GM18873 (cell line): Measurements from ENCODE around the gene OR5V1.
"Not testable (repeated sequence)": the region's sequence is repeated elsewhere in the genome, so short reads cannot be mapped to it uniquely, and the experiment has no call there.

Experiments used
- ATAC-seq: cut with Tn5 transposase; IDR thresholded peaks from one replicate; pipeline ENCODE4 v1.9.1; 2021; ENCODE audit warnings: mild to moderate bottlenecking, moderate library complexity, moderate number of reproducible peaks; ENCODE audit not compliant: unreplicated experiment, low FRiP score

OR5V1 gene

DNA sequence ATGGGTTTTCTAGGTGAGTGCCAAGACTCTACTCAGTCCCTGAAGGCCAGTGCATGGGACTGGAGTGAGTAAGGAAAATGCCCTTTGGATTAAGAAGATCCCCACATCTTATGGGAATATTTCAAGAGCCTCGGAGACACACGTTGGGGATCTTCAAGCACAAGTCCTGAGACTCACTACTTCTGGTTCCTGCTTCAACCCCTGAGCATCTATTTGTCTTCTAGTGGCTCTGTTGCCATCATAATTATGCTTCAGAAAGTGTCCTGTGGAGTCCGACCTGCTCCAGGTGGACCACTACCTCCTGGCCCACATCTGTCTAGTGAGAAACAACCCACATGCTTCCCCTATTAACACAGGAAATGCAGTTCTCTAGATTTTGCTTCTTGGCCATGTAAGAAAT, at the start of gene OR5V1:
Gene OR5V1 (minus strand): TSS at position 101 of the 400 bp plus-strand sequence. CDS start 12,670 bp downstream, outside the sequence.
- ATAC-seq: no peak

DNA sequence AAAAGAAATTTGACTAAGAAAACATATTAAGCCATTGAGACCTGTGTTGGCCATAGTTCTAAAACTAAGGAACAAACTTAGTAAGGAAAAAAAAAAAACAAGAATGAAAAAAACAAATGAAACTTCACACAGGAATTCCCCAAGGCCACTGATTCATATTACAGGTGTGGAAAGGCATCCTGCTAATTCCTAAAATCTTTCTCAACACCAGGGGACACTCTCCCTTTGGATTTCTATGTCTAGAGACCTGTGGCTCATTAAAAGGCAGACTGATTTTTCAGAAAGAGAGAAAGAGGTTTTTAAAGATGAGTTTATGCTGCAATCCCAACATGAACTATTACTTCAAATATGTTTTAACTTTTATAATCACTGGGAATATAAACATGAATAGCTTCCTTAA, 45.9 kb upstream of the OR5V1 start, which contains the start of gene OR12D1:
Gene OR12D1 (plus strand): TSS at position 341 of the 400 bp plus-strand sequence.
- ATAC-seq: no peak

DNA sequence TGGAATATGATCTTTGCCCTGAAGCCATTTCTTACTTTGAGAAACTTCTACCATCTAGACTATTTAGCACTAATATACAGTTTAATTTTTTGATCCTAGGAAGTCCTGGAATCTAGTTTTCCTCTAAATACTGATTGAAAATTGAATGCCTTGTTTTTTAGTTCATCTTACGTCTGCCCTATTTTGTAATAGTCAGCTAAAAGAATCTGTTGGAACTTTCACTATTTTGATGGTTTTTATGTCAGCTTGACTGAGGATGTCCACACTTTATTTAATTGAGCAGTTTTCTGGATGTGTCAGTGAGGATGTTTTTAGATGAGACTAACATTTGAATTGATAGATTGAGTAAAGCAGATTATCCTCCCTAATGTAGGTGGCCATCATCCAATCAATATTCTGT, 35.1 kb upstream of the OR5V1 start:
- ATAC-seq: no peak

DNA sequence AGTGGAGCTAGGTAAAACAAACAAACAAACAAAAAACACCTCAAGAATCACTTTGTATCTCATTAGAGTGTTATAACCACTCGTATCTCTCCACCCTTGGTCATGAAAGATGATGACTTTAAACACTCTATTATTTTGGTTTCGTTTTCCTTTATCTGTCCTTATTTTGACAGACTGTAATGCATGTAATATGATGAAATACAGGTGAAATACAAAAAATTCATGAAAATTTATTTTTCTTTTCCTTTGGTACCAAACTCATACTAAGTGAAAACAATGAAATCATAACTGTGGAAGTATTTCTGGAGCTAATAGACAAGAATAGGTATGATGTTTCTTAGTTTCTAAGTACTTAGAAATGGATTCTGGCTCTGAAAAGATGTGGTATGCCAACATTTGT, 30.9 kb upstream of the OR5V1 start:
- no peak for ATAC-seq

DNA sequence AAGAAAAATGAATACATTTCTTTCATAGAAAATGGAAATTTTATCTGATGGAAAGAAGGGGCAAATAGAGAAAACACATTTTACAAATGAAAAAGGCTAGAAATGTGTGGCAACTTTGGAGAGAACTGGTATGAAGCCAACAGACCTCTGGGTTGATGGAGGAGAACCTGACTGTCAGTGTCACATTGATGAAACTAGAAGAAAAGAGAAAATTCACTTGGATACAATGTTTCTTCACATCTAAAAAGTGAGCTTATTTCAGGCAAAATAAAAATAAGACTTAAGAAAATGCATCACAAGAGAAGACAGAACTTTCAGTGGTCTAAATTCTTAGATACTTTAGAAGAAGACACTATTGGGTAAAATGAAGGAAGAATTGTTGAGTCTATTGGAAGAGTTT, 26.7 kb upstream of the OR5V1 start, which contains the start of gene OR12D2:
Gene OR12D2 (plus strand): TSS at position 301 of the 400 bp plus-strand sequence. CDS start 1,069 bp downstream, outside the sequence.
- ATAC-seq: no peak

DNA sequence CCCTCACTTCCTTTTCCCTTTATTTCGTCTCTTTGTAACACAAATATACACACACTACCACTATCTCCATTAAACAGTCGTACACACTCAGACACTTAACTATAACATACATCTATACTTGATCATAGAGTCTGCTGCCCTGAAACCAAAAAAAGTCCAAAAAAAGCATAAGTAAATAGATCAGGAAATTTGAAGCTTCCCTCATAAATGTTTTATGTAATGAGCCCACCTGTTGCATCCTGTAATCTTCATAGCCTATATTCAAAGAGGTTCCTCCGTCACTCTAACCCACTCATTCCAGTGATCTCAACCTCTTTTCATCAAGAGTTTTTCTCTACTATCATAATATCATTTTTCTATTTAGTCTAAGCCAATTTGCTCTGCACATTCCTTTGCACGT, 19.9 kb upstream of the OR5V1 start:
- no peak for ATAC-seq

DNA sequence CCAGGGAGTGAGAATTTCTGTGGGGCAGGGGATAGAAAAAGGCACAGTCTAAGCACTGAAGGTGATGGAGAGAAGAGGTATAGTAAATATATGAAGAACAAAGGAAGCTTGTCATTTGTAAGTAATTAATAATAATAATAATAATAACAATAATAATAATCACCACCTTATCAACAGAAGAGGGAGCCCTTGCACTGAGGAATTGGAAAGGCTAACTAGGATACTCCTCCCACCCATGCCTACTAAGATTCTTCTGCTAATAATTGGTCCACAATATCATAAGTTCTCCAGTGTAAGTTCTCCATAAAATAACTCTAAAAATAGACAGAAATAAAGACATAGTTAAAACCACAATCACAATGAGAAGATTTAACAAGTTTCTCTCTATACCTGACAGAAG, 7.3 kb upstream of the OR5V1 start:
- ATAC-seq: no peak

DNA sequence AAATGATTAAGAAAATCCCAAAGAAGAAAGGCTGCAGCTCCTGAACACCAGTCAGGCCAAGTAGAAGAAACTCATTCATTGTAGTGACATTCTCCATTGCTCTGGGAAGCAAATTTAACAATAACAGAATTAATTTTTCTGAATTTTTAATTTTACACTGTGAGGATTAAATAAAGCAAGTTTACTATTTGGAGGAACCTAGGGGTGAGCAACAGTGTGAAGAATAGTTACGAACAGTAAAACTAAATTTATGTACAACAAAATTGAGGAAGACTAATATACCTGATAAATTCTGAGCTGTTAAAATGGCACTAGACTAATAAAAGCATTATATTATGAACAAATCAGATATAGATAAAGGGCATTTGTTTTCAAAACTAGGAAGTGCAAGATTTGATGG, 6.5 kb upstream of the OR5V1 start, which contains the start of gene OR12D3:
Gene OR12D3 (minus strand): TSS at position 101 of the 400 bp plus-strand sequence. CDS start 4 bp downstream, at position 97.
- no peak for ATAC-seq

DNA sequence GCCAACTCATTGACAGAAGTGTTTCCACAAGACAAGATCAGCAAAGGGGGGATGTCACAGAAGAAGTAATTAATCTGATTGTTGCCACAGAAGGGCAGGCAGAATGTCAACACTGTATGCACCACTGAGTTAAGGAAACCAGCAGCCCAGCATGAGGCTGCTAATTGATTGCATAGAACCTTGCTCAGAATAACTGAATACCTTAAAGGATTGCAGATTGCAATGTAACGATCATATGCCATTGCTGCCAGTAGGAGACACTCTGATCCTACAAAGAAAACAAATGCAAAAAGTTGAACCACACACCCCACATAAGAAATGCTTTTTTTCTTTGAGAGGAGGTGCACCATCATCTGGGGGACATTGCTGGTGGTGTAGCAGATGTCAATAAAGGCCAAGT, 13.1 kb downstream of the OR5V1 start:
- ATAC-seq: no peak

DNA sequence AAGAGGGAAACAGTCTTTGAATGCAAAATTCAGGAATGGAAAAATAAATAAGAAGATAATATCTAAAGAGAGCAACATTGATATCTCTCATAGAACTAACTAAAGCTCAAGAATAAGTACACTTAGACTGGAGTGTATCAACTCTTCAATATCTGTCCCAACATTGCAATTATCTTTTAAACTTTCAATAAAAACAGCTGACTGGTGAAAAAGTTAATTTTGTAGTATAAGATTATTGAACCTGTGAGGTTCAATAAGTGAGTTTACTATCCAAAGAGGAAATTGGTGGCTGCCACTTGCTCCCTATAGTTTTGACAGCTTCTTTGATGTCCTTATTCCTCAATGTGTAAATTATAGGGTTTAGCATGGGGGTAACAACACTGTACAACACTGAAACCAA, 13.7 kb downstream of the OR5V1 start:
- ATAC-seq: no peak

DNA sequence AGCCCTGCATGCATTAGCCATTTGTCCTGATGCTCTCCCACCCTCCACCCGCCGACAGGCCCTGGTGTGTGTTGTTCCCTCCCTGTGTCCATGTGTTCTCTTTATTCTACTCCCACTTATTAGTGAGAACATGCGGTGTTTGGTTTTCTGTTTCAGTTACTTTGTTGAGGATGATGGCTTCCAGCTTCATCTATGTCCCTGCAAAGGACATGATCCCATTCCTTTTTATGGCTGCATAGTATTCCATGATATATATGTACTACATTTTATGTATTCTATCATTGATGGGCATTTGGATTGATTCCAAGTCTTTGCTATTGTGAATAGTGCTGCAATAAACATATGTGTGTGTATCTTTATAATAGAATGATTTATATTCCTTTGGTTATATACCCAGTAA, 19.3 kb downstream of the OR5V1 start:
- ATAC-seq: not testable (repeated sequence)

DNA sequence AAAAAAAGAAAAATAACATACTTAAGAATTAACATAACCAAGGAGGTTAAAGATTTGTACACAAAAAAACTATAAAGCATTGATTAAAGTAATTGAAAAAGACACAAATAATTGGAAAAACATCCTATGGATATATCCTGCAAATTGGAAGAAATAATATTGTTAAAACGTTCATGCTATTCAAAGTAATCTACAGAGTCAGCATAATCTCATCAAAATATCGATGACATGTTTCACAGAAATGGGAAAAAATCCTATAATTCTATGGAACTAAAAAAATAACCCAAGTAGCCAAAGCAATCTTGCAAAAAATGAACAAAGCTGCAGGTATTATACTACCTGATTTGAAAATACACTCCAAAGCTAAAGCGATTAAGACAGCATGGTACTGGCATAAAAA, 23.3 kb downstream of the OR5V1 start:
- no peak for ATAC-seq

DNA sequence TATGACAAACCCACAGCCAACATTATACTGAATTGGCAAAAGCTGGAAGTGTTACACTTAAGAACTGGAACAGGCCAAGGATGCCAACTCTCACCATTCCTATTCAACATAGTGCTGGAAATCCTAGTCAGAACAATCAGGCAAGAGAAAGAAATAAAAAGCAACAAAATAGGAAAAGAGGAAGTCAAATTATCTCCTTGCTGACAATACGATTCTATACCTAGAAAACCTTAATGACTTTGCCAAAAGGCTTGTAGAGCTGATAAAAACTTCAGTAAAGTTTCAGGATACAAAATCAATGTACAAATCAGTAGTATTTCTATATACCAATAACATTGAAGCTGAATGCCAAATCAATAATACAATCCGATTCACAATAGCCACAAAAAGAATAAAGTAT, 32.4 kb downstream of the OR5V1 start:
- no peak for ATAC-seq

DNA sequence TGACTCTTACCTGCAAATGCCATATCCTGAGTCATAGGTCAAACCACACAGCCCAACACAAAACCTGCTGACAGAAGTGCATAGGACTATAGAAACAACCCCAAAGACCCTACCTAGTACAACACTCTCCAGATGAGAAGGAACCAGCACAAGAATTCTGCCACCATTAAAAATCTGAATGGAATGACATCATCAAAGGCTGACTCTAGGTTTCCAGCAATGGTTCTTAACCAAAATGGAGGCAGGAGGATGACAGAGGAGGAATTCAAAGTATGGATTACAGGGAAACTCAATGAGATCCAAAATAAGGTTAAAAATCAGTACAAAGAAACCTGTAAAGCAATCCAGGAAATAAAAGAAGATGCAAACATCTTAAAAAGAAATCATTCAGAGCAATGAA, 36.0 kb downstream of the OR5V1 start:
- no peak for ATAC-seq

DNA sequence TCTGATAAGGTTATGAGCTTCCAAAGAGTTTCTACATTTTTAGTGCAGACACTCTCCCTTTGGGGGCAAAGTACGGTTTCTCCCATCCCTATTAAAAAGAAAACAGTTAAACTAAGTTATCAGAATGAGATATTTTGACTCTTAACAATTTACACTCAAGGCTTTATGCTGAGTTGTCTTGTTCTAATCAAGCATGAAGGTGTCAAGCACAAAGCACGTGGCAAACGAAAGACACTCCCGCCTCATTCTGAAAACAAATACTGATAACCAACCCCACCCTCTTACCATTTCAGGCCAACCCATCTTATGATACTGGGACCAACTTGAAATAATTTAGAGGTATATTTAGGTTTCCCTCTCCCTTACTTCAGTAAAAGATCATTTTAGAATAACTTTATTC, 42.9 kb downstream of the OR5V1 start:
- ATAC-seq: no peak

DNA sequence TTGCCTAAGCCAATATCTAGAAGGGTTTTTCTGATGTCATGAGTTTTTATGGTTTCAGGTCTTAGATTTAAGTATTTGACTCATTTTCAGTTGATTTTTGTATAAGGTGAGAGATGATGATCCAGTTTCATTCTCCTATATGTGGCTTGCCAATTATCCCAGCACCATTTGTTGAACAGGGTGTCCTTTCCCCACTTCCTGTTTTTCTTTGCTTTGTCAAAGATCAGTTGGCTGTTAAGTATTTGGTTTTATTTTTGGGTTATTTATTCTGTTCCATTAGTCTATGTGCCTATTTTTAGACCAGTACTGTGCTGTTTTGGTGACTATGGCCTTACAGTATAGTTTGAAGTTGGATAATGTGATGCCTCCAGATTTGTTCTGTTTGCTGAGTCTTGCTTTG, 45.3 kb downstream of the OR5V1 start:
- not testable (repeated sequence) for ATAC-seq

DNA sequence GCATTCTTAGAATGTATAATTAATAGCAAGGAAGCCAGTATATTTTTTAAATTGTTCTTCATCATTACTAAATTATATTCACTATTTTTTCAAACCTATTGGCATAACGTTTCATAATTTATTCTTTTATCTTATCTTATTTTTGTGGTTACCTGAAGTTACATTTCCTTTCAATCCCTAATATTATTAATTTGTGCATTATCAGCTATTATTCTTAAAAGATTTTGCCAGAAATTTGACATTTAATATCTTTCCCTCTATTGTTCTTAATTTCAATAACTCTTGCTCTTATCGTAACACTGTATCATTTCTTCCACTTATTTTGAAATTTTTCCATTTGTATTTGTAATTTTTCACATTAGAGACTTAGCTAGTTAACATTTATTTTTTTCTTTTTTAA, 48.7 kb downstream of the OR5V1 start:
- ATAC-seq: no peak
